ENCODE data around the gene COL19A1. TPM values are rescaled to one million over a fixed set of nuclear protein-coding genes. Genes with fewer than 3 reads are reported as not detected.

The COL19A1 gene
- total and polyA plus RNA-seq, 9 of the 15 experiments (the other 6 are each of a cell fraction or from before 2014, with no cell fraction given): not detected

GRCh38 chr6:70080443-70081070, 214.2 kb downstream of the COL19A1 start:
- Histone ChIP-seq H2AFZ (ENCODE audit: low read depth, low read length) (no peak overlapping the region), H3K9me1 (ENCODE audit: control insufficient read depth, insufficient read depth, low read length) (no peaks in the 10 kb centered on the region), H3K4me1 (replicated peaks in 1 of 2; ENCODE audit: control insufficient read depth in 2 of 2, insufficient read depth in 2 of 2, low read length in 2 of 2) (no peaks in the 10 kb centered on the region), H3K9me3 (replicated peaks; ENCODE audit: control insufficient read depth, insufficient read depth, low read depth, low read length) (no peaks in the 10 kb centered on the region), H4K20me1 (replicated peaks; ENCODE audit: control insufficient read depth, insufficient read depth, low read length) (no peaks in the 10 kb centered on the region), H3K27ac (ENCODE audit: extremely low read depth, low read depth, low read length) (no peak overlapping the region), H3K4me2 (ENCODE audit: insufficient read depth, low read length) (no peak overlapping the region), H3K9ac (ENCODE audit: insufficient read depth in 1 of 2, low read depth in 2 of 2, low read length in 2 of 2) (no peak overlapping the region), H3K4me3 (no peak overlapping the region), H3K79me2 (ENCODE audit: control insufficient read depth, insufficient read depth, low read length) (no peaks in the 10 kb centered on the region), H3K27me3 (ENCODE audit: control insufficient read depth in 2 of 2, insufficient read depth in 2 of 2, low read length in 2 of 2) (no peaks in the 10 kb centered on the region), H3K36me3 (ENCODE audit: control insufficient read depth, insufficient read depth, low read length) (no peaks in the 10 kb centered on the region)
- DNase-seq (ENCODE audit: extremely low read depth in 1 of 4, low spot score in 3 of 4): no peak
- WGBS (ENCODE audit: insufficient coverage, low coverage, missing lambda C conversion rate): 1% methylated on average over 4 of the region's 4 CpGs
- POLR2A ChIA-PET: no interaction called here
- in situ Hi-C loops (cut with MboI): no loop called here
- no peak for FAIRE-seq
- CTCF ChIA-PET (ENCODE audit: low intra/inter-chr PET ratio): no interaction called here
- intact Hi-C loops (cut with micrococcal nuclease): no loop called here
- ATAC-seq: no peak
- BruUV-seq (replicated peaks): no TSS peak
- no peak for TF ChIP-seq ARID3A (IDR thresholded peaks at IDR 0.05; ENCODE audit: borderline replicate concordance, low read depth, low read length)
- no peak for TF ChIP-seq CHD4 (IDR thresholded peaks at IDR 0.05; ENCODE audit: insufficient read depth, insufficient replicate concordance, low read depth, low read length, poor library complexity, severe bottlenecking)
- no peak for TF ChIP-seq SIN3B (IDR thresholded peaks at IDR 0.05; ENCODE audit: low read depth)
- no peak for TF ChIP-seq GTF3C2 (IDR thresholded peaks at IDR 0.05; ENCODE audit: borderline replicate concordance, extremely low read depth, insufficient read length)
- TF ChIP-seq POLR2AphosphoS2 (IDR thresholded peaks at IDR 0.05; ENCODE audit: low read length): no peak
- no peak for TF ChIP-seq HMG20B (CRISPR knock-in tag; IDR thresholded peaks at IDR 0.05)
- no peak for TF ChIP-seq SMARCE1 (IDR thresholded peaks at IDR 0.05)
- TF ChIP-seq ZNF165 (CRISPR knock-in tag; IDR thresholded peaks at IDR 0.05; ENCODE audit: borderline replicate concordance): no peak
